DOHH2 (cell line): ENCODE results near the gene NLRP1.

Source experiments
- H3F3A ChIP-seq: fragments of 200-600 bp; sonication (generic), shearing (Covaris generic); 2 replicates; pipeline ENCODE4 v1.6.0; 2016; ENCODE audit warnings: antibody characterized with exemption, mild to moderate bottlenecking; ENCODE audit not compliant: control insufficient read depth, insufficient read depth
- H3K27ac ChIP-seq: fragments of 200-600 bp; sonication (generic); 2 replicates; pipeline ENCODE4 v1.5.1; 2014; ENCODE audit warnings: low read depth, mild to moderate bottlenecking, low read length, moderate library complexity
- H3K27me3 ChIP-seq: fragments of 200-600 bp; sonication (generic); 2 replicates; pipeline ENCODE4 v1.6.1; 2014; ENCODE audit warnings: mild to moderate bottlenecking, low read length, mixed read lengths; ENCODE audit not compliant: control insufficient read depth
- H3K36me3 ChIP-seq: fragments of 200-600 bp; sonication (generic); 2 replicates; pipeline ENCODE4 v1.6.1; 2014; ENCODE audit warnings: mild to moderate bottlenecking, low read length, moderate library complexity, mixed read lengths; ENCODE audit not compliant: control insufficient read depth
- H3K4me1 ChIP-seq: fragments of 200-600 bp; sonication (generic); 2 replicates; pipeline ENCODE4 v1.6.1; 2014; ENCODE audit warnings: mild to moderate bottlenecking, low read length, mixed read lengths; ENCODE audit not compliant: control insufficient read depth
- H3K4me2 ChIP-seq: fragments of 200-600 bp; sonication (generic); 2 replicates; pipeline ENCODE4 v1.6.0; 2014; ENCODE audit warnings: mild to moderate bottlenecking, low read length, moderate library complexity
- H3K4me3 ChIP-seq: fragments of 200-600 bp; sonication (generic); 2 replicates; pipeline ENCODE4 v1.5.1; 2014; ENCODE audit warnings: mild to moderate bottlenecking, low read length, mixed read lengths
- H3K79me2 ChIP-seq: fragments of 200-600 bp; sonication (generic); 2 replicates; pipeline ENCODE4 v1.6.1; 2014; ENCODE audit warnings: mild to moderate bottlenecking, low read length, mixed read lengths; ENCODE audit not compliant: control insufficient read depth
- H3K9me2 ChIP-seq: fragments of 200-600 bp; sonication (generic); replicated peaks from 2 replicates; pipeline ENCODE4 v1.6.1; 2014; ENCODE audit warnings: mild to moderate bottlenecking, low read length, mixed read lengths; ENCODE audit not compliant: control insufficient read depth
- H3K9me3 ChIP-seq: fragments of 200-600 bp; sonication (generic); 2 replicates; pipeline ENCODE4 v1.6.1; 2014; ENCODE audit warnings: antibody characterized with exemption, low read length, mixed read lengths; ENCODE audit not compliant: control insufficient read depth, insufficient read depth
- H4K20me1 ChIP-seq: fragments of 200-600 bp; sonication (generic); 2 replicates; pipeline ENCODE4 v1.6.0; 2014; ENCODE audit warnings: low read depth, mild to moderate bottlenecking, antibody characterized with exemption, low read length, moderate library complexity; ENCODE audit not compliant: control insufficient read depth, insufficient read depth
- CTCF ChIP-seq: fragments of 200-600 bp; sonication (generic); IDR thresholded peaks from one replicate; pipeline ENCODE4 v1.5.1; 2014; ENCODE audit warnings: antibody characterized with exemption, mild to moderate bottlenecking, low read depth, low read length; ENCODE audit not compliant: poor library complexity, severe bottlenecking
- EZH2phosphoT487 ChIP-seq: fragments of 200-600 bp; sonication (generic); IDR thresholded peaks from 2 replicates; pipeline ENCODE4 v1.6.1; 2017; ENCODE audit warnings: borderline replicate concordance, mild to moderate bottlenecking, antibody characterized with exemption, low read length, moderate library complexity, mixed read lengths

Gene NLRP1

GRCh38 chr17:5509482-5509881 lies 74.8 kb downstream of the NLRP1 start:
- Histone ChIP-seq H3K79me2 (no peaks in the 10 kb centered on the region), H3K4me3 (no peak overlapping the region), H3K27ac (no peak overlapping the region), H3K9me3 (no peaks in the 10 kb centered on the region), H4K20me1 (no peaks in the 10 kb centered on the region), H3K4me2 (no peak overlapping the region), H3K4me1 (no peaks in the 10 kb centered on the region), H3K27me3 (no peaks in the 10 kb centered on the region), H3F3A (no peaks in the 10 kb centered on the region), H3K36me3 (no peaks in the 10 kb centered on the region), H3K9me2 (no peaks in the 10 kb centered on the region)
- TF ChIP-seq CTCF (no peak), EZH2phosphoT487 (no peak)

GRCh38 chr17:5508810-5509209 lies 75.5 kb downstream of the NLRP1 start:
- Histone ChIP-seq H3K4me1 (no peaks in the 10 kb centered on the region), H3K27ac (no peak overlapping the region), H3K27me3 (no peaks in the 10 kb centered on the region), H4K20me1 (no peaks in the 10 kb centered on the region), H3K9me2 (no peaks in the 10 kb centered on the region), H3F3A (no peaks in the 10 kb centered on the region), H3K4me3 (no peak overlapping the region), H3K79me2 (no peaks in the 10 kb centered on the region), H3K36me3 (no peaks in the 10 kb centered on the region), H3K4me2 (no peak overlapping the region), H3K9me3 (no peaks in the 10 kb centered on the region)
- no peak for TF ChIP-seq CTCF
- TF ChIP-seq EZH2phosphoT487: no peak

- peaks cover 13% of the 10 kb centered on the region for H3K27me3 ChIP-seq
- no peaks in the 10 kb centered on the region for H3K79me2 ChIP-seq
- H3K4me2 ChIP-seq: no peak overlapping the region
- H3K4me3 ChIP-seq: no peak overlapping the region
- H3K4me1 ChIP-seq: peaks cover under 1% of the 10 kb centered on the region; the same call in 1 of the 2 replicates
- no peaks in the 10 kb centered on the region for H4K20me1 ChIP-seq
- no peaks in the 10 kb centered on the region for H3K36me3 ChIP-seq
- no peak overlapping the region for H3K27ac ChIP-seq
- H3K9me3 ChIP-seq: no peaks in the 10 kb centered on the region
- TF ChIP-seq CTCF (no peak), EZH2phosphoT487 (no peak)
- H3K9me2 ChIP-seq: no peaks in the 10 kb centered on the region
- H3F3A ChIP-seq: no peaks in the 10 kb centered on the region
Measured at GRCh38 chr17:5506307-5506706, 78.0 kb downstream of the NLRP1 start.

- Histone ChIP-seq H4K20me1 (no peaks in the 10 kb centered on the region), H3K4me2 (no peak overlapping the region), H3K27ac (no peak overlapping the region), H3K4me1 (peaks cover 12% of the 10 kb centered on the region), H3K79me2 (no peaks in the 10 kb centered on the region), H3K9me2 (no peaks in the 10 kb centered on the region), H3K27me3 (peaks cover 31% of the 10 kb centered on the region), H3F3A (no peaks in the 10 kb centered on the region), H3K4me3 (no peak overlapping the region), H3K9me3 (no peaks in the 10 kb centered on the region), H3K36me3 (no peaks in the 10 kb centered on the region)
- TF ChIP-seq EZH2phosphoT487 (no peak), CTCF (no peak)
Measured at GRCh38 chr17:5502552-5502951, 81.8 kb downstream of the NLRP1 start.
